Transverse colon (tissue), 4 donors: ENCODE measurements around the gene OXSR1. TPM values are rescaled to one million over a fixed set of nuclear protein-coding genes. Genes with fewer than 3 reads are reported as not detected.

Experiments used
- DNase-seq: peaks from one replicate; pipeline ENCODE4 v3.0.0-alpha.2; 2019
- H3K27ac ChIP-seq, 4 donors: fragments of 200-600 bp; sonication (generic); 2 replicates each; pipeline ENCODE4 v1.5.1; 2016 to 2018; ENCODE audit warnings: inconsistent platforms in 4 of 4
- H3K27me3 ChIP-seq: fragments of 200-600 bp; sonication (generic); 2 replicates; pipeline ENCODE4 v1.5.1; 2017; ENCODE audit warnings: inconsistent platforms
- H3K36me3 ChIP-seq, 4 donors: fragments of 200-600 bp; sonication (generic); 2 replicates each; pipeline ENCODE4 v1.5.1; 2017 to 2019; ENCODE audit warnings: inconsistent platforms in 4 of 4
- H3K4me1 ChIP-seq, 4 donors: fragments of 200-600 bp; sonication (generic); 2 replicates each; pipeline ENCODE4 v1.5.1; 2017 to 2020; ENCODE audit warnings: inconsistent platforms in 4 of 4
- H3K4me3 ChIP-seq, 4 donors: fragments of 200-600 bp; sonication (generic); 1 replicate in 1 of 4; 2 replicates in 3 of 4; pipeline versions ENCODE4 v1.5.1 to v1.6.1; 2017 to 2019; ENCODE audit warnings: inconsistent platforms in 4 of 4
- H3K9me3 ChIP-seq, 2 donors: fragments of 200-600 bp; sonication (generic); 2 replicates each; pipeline ENCODE4 v1.5.1; 2017 to 2019; ENCODE audit warnings: inconsistent platforms in 2 of 2
- CTCF ChIP-seq, 5 experiments: fragments of 200-600 bp in 3 of 5; fragments of 450-650 bp in 2 of 5; sonication (generic) in 3 of 5; IDR thresholded peaks; 1 replicate in 2 of 5; 2 replicates in 3 of 5; pipeline ENCODE4 v1.5.1; 2016 to 2017; ENCODE audit warnings: antibody characterized with exemption in 5 of 5, inconsistent platforms in 3 of 5, mild to moderate bottlenecking in 2 of 5, moderate library complexity in 1 of 5
- EP300 ChIP-seq: sonication (generic); formaldehyde crosslinking; IDR thresholded peaks from one replicate; pipeline ENCODE4 v1.6.1; 2017; ENCODE audit warnings: antibody characterized with exemption, low read depth
- POLR2A ChIP-seq: fragments of 450-650 bp; IDR thresholded peaks from one replicate; pipeline ENCODE4 v1.6.1; 2016; ENCODE audit warnings: antibody characterized with exemption, mild to moderate bottlenecking, moderate library complexity
- POLR2AphosphoS5 ChIP-seq, 3 donors: sonication (generic); formaldehyde crosslinking; IDR thresholded peaks; one replicate each; pipeline ENCODE4 v1.6.1; 2016; ENCODE audit warnings: antibody characterized with exemption in 3 of 3
- WGBS, 2 donors: methylation state at CpG; one replicate each; pipeline ENCODE4 v1.1.5; 2018; ENCODE audit warnings: low coverage in 1 of 2; 5-methylcytosine and 5-hydroxymethylcytosine counted together
- in situ Hi-C, 4 donors: fragments of 200-750 bp; cut with MboI; loops; one replicate each; pipeline versions ENCODE4 v1.15.0 to v1.15.1; 2017; ENCODE audit warnings: low sequenced_read_pairs in 3 of 4, low pct_ligation_motif_present in 1 of 4, low pct_unique_long_range_greater_than_20kb in 1 of 4
- intact Hi-C: fragments of 100-400 bp; cut with DNase I; formaldehyde crosslinking; loops from one replicate; pipeline ENCODE4 v1.15.1; 2023; ENCODE audit warnings: low total_unique reads
- total RNA-seq, 4 donors: library from RNA; depleted of rRNA; stranded (reverse); fragments of >200 nt; gene quantifications; one replicate each; pipeline ENCODE4 v1.1.0, GENCODE V29; 2016

OXSR1 gene
- total RNA-seq, 4 donors from 2014 or later = 35.9 to 47.9 (median 43.5) TPM

- Histone ChIP-seq H3K27me3 (no peaks in the 10 kb centered on the region), H3K27ac (no peak overlapping the region), H3K4me3 (no peak overlapping the region), H3K4me1 (no peaks in the 10 kb centered on the region), H3K9me3 (no peaks in the 10 kb centered on the region), H3K36me3 (peaks cover 0 to 38% (median 13%) of the 10 kb centered on the region in 4 donors)
- intact Hi-C loops = no loop called here
- TF ChIP-seq CTCF (IDR thresholded peaks at IDR 0.05) (no peak), EP300 (no peak), POLR2A (no peak), POLR2AphosphoS5 (IDR thresholded peaks at IDR 0.05) (no peak)
- in situ Hi-C loops = loop anchor here in 1 of 4 donors (25.0 kb wide), 1 partner anchor 367 kb away; the partner anchor contains the start of gene EXOG
- no peak for DNase-seq
- WGBS, 2 donors = 86% methylated on average over 7 of the region's 7 CpGs; no CpG with 5 or more reads in 1 of the 2 donors
These were observed 45.3 kb upstream of the OXSR1 start for GRCh38 chr3:38119821-38120692.

- Histone ChIP-seq H3K4me1 (no peaks in the 10 kb centered on the region), H3K36me3 (peaks cover 0 to 45% (median 16%) of the 10 kb centered on the region in 4 donors), H3K27ac (no peak overlapping the region), H3K27me3 (no peaks in the 10 kb centered on the region), H3K9me3 (no peaks in the 10 kb centered on the region), H3K4me3 (no peak overlapping the region)
- in situ Hi-C loops (loop anchor here in 1 of 4 donors (25.0 kb wide), 1 partner anchor 366 kb away; the partner anchor contains the start of gene EXOG), intact Hi-C loops (no loop called here)
- WGBS, 2 donors = 87 to 91% methylated on average over 3 to 11 of the region's 11 CpGs
- no peak for DNase-seq
- no peak for TF ChIP-seq POLR2AphosphoS5 (IDR thresholded peaks at IDR 0.05)
- no peak for TF ChIP-seq CTCF (IDR thresholded peaks at IDR 0.05)
- no peak for TF ChIP-seq EP300
- no peak for TF ChIP-seq POLR2A
These were observed 44.5 kb upstream of the OXSR1 start for GRCh38 chr3:38120693-38121450.

GRCh38 chr3:38121451-38121831, 43.9 kb upstream of the OXSR1 start:
- Histone ChIP-seq H3K27me3 (no peaks in the 10 kb centered on the region), H3K4me3 (no peak overlapping the region), H3K27ac (no peak overlapping the region), H3K36me3 (peaks cover 0 to 50% (median 19%) of the 10 kb centered on the region in 4 donors), H3K9me3 (no peaks in the 10 kb centered on the region), H3K4me1 (no peaks in the 10 kb centered on the region)
- intact Hi-C loops (no loop called here), in situ Hi-C loops (loop anchor here in 1 of 4 donors (25.0 kb wide), 1 partner anchor 366 kb away; the partner anchor contains the start of gene EXOG)
- 82% methylated on average over 5 of the region's 9 CpGs; no CpG with 5 or more reads in 1 of the 2 donors for WGBS, 2 donors
- DNase-seq = no peak
- TF ChIP-seq CTCF (IDR thresholded peaks at IDR 0.05) (no peak), POLR2AphosphoS5 (IDR thresholded peaks at IDR 0.05) (no peak), EP300 (no peak), POLR2A (no peak)
